Erythroblast (primary cell): ENCODE data around the gene CHAC1.

Experiments used
- DNase-seq, 2 experiments: peaks; one replicate each; lab custom pipeline; 2025; lab: John Stamatoyannopoulos, UW
- GATA1 ChIP-seq: IDR thresholded peaks from 2 replicates; pipeline ENCODE4 v1.6.1; 2011; ENCODE audit warnings: low read depth, mild to moderate bottlenecking, control low read depth, low read length, moderate library complexity
- POLR2A ChIP-seq: IDR thresholded peaks from 2 replicates; pipeline ENCODE4 v1.6.1; 2011; ENCODE audit warnings: mild to moderate bottlenecking, low read length

CHAC1 gene

DNA sequence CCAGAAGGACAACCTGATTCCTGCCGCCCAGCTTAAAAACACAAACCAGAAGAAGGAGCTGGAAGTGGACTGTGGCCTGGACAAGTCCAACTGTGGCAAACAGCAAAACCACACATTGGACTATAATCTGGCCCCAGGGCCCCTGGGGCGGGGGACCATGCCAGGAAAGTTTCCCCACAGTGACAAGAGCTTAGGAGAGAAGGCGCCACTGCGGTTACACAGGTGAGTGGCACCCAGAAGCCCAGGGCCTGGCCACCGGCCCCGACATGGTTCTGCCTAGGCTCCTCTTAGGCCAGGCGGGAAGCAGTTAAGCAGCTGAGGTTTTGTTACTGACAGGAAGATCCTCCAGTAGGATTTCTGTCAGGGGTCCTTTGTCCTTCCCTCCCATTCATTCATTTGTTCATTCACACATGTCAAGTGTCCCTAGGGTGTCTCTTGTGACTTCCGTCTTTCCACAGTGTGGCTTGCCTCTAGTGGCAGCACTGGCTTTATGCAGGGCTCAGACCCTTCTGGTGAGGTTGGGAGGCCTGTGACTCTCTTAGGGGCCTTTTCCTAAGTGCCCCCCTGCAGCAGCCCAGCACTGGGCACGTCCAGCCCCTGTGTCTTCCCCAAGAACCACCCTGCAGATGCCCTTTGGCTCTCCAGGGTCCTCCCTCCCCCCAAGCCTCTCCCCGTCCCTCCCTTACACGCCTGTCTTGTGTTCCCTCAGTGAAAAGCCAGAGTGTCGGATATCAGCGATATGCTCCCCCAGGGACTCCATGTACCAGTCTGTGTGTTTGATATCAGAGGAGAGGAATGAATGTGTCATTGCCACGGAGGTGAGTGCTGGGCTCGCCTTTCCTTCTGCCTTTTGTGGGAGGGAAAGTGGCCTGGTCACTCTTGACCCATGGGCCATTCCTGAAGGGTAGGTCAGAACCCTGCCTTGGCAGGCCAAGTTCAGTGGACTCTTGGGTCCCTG, 16.3 kb upstream of the CHAC1 start:
- DNase-seq: no peak
- TF ChIP-seq POLR2A: no peak
- no peak for TF ChIP-seq GATA1

DNA sequence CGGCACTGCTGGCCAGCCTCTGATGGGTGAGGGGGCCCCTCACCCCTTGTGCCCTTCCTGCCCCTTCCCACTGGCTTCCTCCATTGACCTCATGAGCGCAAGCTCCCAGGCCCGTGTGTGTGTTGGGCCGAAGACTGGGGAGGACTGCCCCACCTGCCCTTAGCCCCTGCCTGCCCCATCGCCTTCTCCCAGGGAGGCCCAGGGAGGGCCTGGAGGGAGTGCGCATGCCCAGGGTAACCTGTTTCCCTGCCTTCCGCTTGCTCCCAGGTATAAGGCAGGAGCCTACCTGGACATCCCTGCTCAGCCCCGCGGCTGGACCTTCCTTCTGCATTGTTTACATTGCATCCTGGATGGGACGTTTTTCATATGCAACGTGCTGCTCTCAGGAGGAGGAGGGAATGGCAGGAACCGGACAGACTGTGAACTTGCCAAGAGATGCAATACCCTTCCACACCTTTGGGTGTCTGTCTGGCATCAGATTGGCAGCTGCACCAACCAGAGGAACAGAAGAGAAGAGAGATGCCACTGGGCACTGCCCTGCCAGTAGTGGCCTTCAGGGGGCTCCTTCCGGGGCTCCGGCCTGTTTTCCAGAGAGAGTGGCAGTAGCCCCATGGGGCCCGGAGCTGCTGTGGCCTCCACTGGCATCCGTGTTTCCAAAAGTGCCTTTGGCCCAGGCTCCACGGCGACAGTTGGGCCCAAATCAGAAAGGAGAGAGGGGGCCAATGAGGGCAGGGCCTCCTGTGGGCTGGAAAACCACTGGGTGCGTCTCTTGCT, 15.3 kb upstream of the CHAC1 start:
- TF ChIP-seq GATA1 (no peak), POLR2A (no peak)
- DNase-seq: no peak

DNA sequence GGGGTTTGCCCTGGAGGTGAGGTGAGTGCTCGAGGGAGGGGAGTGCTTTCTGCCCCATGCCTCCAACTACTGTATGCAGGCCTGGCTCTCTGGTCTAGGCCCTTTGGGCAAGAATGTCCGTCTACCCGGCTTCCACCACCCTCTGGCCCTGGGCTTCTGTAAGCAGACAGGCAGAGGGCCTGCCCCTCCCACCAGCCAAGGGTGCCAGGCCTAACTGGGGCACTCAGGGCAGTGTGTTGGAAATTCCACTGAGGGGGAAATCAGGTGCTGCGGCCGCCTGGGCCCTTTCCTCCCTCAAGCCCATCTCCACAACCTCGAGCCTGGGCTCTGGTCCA, 14.8 kb upstream of the CHAC1 start:
- TF ChIP-seq POLR2A (no peak), GATA1 (no peak)

DNA sequence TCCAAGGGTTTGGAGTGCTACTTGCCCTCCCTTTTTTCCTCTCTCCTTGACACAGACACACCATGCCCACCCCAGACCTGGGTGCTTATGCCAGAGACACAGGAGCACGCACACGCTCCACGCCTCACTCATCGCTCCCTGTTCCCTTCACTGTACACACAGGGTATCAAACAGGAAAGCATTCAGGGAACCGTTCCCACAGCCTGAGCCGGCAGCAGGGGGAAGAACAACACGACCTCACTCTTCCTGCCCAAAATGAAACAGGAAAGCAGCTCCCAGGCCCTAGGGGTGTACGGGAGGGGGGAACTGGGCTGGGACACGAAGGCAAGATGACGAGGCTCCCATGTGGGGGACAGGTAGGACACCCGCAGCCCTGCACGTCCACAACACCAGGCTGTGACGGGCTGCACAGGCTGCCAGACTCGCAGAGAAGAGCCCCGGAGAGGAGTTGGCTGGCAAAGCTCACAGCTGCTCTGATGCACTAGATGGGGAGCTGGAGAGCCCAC, 12.9 kb upstream of the CHAC1 start:
- DNase-seq: no peak
- TF ChIP-seq POLR2A (no peak), GATA1 (no peak)

More for the DNA sequence above, 14.8 kb upstream of the CHAC1 start:
- DNase-seq: no peak

DNA sequence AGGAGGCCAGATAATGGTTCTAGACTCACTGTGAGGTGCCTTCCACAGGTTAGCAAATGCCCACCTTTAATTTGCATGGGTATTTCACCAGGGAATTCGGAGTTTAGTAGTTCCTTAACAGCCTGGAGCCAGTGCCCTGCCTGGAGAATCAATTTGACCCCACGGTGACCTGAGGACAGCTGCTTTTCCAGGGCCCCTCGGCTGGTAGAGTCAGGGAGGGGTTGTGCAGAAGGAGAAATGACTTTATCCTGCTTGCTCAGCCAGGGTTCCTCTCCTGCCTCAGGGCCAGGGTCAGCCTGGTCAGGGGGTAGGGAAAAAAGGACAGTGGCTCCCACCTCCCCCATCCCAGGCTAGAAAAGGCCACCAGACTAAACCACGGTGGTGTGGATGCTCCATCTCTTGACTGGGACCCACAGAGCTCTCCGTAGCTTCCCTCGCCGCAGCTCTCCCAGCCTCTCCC, 12.2 kb upstream of the CHAC1 start:
- TF ChIP-seq GATA1 (no peak), POLR2A (no peak)
- DNase-seq: no peak

DNA sequence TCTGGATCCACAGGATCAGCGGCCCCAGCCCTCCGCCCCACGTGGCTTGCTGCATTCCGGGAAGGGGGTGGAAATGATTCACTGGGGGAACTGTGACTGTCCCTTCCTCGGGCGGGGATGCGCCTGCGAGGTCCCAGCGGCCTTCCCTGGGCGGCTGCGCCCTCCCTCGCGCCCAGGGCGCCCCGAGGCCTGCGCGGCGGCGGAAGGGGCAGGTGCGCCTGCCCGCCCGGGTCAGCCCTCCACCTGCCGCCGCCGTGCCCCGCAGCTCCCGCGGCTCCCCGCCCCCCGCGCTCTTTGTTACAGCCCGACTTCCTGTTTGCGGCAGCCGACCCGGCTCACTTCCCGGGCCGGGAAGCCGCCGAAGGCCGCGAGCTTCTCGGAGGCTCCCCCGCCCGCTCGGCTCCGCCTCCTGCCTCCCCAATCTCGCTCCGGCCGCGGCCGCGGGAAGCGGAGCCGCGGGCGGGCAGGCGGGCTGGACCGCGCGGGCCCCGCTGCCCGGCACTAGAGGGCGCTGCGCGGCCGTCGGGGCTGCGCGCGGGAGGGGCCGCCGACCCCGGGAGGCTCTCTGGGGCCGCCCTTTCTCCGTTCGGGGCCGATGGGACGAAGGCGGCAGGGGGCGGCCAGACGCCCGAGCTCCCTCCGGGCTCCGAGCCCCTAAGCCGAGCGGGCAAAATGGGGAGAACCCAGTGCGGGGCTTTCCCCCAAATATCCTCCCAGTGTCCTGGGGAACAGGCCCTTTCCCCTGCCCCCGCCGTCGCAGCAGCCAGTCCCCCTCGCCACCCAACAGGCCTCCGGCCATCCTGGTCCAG, 11.5 kb upstream of the CHAC1 start:
- no peak for TF ChIP-seq GATA1
- TF ChIP-seq POLR2A: no peak
- DNase-seq: peak; percentile 67 to 83

DNA sequence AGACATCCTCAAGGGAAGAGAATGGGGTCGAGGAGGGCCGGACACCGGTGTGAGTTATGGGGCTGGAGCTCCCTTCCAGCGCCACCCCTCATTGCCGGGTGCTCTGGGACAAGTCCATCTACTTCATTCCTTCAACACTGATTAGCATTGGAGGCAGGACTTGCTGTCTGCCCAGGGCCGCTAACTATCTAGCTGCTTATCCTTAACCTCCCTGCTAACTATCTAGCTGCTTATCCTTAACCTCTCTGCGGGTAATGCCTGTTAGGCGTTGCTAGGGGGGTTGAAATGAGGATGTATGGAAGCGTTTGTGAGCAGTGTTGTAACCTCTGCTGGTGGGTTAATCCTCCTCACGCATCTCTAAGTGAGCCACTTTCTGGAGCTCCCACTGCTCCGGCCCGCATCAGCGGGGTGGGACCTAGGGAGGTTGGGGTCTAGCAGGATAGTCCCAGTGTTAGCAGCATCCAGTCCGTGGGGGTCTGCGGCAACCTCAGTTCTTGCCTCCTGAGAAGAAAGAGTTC, 10.9 kb upstream of the CHAC1 start:
- TF ChIP-seq GATA1: no peak
- no peak for TF ChIP-seq POLR2A
- DNase-seq: peak in 1 of 2 experiments; percentile 47

DNA sequence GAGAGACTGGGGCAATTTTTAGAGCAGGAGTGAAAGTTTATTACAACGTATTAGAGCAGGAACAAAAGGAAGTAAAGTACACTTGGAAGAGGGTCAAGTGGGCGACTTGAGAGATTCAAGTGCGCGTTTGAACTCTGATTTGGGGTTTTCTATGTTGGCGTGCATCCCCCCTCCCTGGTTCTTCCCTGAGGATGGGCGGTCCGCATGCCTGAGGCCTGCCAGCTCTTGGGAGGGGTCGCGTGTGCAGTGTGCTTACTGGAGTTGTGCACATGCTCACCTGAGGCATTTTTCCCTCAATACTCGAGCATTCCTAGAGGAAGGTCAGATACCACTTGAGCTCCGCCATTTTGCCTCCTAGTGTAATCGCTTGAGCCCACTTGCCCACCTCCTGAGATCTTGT, 10.4 kb upstream of the CHAC1 start:
- no peak for TF ChIP-seq GATA1
- no peak for TF ChIP-seq POLR2A
- no peak for DNase-seq

DNA sequence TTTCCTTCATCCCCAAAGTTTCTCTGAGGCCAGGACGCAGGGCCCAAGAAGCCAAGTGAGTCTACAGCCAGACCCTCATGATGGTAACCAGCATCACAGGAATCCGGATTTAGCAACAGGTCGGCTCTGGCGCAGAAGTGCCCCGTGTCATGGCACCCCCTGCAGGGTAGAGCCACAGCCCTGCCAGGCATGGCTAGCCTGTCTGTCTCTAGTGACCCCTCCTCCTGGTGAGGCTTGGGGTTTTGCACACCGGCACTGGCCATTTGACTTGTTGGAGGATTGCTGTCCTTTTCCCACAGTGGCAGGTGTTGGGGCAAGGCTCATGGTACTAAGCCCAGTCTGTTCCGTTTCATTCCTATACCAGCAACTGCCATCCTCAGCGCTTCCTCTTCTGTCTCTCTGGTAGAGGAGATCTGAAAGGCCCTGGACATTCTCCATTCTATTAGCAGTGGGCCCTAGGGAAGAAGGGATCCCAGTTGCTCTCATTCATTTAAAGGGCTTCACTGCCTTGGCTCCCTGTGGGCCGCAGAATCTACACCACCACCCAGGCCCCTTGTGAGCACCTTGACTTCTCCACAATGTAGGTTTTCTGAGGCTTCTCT, 9.4 kb upstream of the CHAC1 start:
- DNase-seq: no peak
- TF ChIP-seq POLR2A (no peak), GATA1 (no peak)

DNA sequence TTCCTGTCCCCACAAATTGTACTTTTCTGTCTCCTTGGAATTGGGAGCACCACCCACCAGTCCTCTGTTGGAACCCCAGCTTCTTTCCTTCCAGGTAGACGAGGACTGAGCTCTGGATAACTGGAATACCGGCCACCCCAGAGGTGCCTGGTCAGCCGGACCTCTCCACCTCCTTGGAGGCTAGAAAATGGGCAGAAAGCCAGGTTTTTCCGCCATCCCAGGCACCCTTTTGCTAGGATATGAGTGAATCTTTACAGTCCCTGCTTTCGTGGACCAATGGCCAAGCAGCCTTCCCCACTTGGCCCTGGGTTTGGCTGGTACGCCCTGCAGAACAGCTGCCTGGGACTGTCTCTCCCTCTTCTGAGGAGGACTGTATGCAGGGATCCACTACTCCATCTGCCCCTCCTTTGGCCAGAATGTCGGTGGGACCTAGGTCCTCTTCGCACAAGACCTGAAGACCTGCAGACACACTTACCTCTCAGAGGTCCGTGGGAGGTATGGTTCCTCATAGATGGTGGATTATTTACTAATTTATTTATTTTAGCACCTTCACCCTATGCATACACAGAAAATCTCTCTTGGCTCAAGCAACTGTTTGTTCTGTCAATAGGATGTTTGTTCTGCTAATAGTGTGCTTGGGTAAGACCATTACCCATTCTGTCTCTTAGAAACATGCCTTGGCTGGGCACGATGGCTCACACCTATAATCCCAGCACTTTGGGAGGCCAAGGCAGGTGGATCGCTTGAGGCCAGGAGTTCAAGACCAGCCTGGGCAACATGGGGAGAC, 8.6 kb upstream of the CHAC1 start:
- no peak for DNase-seq
- no peak for TF ChIP-seq GATA1
- TF ChIP-seq POLR2A: no peak

DNA sequence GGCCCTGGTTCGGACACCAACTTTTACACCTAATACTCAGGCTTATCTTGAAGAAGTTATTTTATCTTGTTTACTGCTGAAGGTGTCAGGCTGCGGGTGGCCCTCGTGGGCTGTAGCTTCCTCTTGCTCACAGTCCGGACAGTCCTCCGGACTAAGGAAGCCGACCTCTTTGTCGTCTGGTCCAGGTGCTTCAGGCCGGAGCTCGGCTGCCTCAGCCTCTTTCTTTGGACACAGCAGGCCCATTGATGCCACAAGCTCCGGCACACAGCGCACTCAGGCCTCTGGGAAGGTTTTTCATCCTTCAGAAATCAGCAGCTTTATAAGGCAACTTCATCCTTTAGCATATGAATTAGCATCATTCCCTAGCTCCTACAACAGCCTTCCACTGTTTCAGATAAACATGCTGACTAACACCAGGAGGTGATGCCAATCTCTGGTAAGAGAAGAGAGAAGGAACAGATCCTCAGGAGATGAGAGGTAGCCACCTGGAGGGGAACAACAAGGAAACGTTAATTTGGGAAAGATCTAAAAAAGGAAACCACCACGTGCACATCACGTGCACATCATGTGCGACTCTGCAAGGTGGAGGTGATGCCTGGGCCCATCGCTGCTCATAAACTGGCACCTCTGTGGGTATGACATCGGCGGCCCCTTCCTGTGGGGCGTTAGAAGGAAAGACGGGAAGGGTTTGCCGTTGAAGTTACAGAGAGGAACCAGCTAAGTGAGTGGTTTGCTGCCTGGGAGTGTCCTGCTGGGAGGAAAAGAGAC, 4.4 kb upstream of the CHAC1 start:
- no peak for DNase-seq
- no peak for TF ChIP-seq POLR2A
